DMS114 treated with DMSO at 0.1 percent for 48 hours (cell line): ENCODE results near the gene CLDN3.
"Not testable (repeated sequence)": the region's sequence is repeated elsewhere in the genome, so short reads cannot be mapped to it uniquely, and the experiment has no call there.

Experiments used
- DNase-seq: peaks from one replicate; lab custom pipeline; 2025; ENCODE audit not compliant: unreplicated experiment; lab: John Stamatoyannopoulos, UW

The CLDN3 gene, protein sequence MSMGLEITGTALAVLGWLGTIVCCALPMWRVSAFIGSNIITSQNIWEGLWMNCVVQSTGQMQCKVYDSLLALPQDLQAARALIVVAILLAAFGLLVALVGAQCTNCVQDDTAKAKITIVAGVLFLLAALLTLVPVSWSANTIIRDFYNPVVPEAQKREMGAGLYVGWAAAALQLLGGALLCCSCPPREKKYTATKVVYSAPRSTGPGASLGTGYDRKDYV

DNA sequence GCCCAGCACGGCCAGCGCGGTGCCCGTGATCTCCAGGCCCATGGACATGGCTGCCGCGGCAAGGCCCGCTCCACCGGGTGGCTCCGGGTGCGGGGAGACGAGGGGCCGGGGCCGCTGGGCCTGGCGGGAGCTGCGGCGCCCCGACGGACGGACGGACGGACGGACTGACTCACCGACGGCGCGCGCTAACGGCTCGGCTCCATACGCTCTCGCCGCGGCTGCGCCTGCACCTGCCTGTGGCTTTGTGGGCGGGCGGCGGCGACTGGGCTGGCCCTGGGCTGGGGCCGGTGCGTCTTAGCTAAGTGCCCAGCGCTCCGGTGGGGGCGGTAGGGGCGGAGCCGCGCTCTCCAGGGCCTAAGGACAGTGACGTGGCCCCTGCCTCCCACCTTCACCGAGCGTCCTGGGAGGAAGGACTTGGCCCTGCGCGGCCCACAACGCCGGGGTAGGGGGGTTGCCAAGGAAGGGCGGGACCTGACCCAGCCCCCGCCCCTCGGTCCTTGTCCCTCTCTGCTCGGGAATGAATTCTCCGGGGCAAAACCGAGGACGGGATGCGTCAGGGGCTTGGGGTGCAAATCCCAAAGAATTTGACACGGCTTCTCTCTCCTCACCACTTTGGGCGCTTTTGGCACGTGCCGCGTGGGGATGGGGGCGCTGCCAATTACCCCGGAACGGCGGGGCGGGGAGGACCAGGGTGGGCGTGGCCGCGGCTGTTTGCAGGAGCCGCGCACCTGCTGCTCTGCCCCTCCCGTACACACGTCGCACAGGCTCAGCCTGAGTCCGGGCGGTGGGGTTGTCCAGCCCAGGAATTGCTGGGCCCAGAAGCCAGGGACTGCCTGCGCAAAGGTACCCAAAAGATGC is at the start of gene CLDN3:
Gene CLDN3, minus strand, starts transcription at position 269 of the 858 bp plus-strand sequence. Its CDS starts 221 bp downstream, at position 48.
- peak; percentile 12 for DNase-seq

DNA sequence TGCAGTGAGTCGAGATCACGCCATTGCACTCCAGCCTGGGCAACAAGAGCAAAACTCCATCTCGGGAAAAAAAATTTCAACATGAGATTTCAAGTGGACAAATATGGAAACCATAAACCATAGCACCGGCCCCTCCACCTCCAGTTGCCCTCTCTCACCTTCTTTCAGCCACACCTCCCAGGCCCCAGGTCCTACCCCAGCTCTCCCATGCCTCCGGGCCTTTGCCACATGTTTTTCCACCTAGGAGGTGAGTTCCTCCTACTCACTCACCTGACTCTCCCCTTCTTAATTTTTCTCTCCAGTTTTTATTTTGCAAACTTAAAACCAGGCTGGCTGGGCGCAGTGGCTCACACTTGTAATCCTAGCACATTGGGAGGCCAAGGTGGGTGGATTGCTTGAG is 47.1 kb upstream of the CLDN3 start:
- no peak for DNase-seq

DNA sequence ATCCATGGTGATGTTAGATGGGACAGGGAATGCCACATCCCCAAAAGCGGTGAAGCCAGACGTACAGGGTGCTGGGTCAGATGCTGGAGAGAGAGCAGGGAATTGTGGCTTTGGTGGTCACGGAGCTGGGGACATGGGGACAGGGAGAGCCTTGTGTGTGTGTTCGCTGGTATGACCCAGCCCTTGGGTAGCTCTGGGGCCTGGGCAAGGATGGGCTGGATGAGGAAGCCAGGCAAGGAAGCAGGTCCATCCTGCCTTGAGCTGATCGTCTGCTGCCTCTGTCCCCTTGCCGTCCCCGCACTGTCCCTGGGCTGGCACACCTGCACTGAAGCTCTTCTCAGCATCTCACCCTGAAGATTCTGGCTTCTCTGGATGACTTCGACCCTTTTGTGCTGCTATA is 45.4 kb upstream of the CLDN3 start:
- DNase-seq = no peak

DNA sequence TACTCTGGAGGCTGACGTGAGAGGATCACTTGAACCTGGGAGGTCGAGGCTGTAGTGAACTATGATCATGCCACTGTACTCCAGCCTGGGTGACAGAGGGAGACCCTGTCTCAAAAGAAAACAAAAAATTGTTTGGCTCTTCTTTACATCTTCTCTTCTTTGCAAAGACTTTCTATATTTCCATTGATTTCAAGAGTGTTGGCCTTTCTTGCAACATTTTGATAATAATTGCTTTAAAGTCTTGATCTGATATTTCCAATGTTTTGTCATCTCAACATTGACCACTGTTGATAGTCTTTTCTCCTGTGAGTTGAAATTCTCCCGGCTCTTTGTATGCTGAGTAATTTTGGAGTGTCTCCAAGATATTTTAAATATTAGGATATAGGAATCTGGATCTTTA is 42.9 kb upstream of the CLDN3 start:
- no peak for DNase-seq

DNA sequence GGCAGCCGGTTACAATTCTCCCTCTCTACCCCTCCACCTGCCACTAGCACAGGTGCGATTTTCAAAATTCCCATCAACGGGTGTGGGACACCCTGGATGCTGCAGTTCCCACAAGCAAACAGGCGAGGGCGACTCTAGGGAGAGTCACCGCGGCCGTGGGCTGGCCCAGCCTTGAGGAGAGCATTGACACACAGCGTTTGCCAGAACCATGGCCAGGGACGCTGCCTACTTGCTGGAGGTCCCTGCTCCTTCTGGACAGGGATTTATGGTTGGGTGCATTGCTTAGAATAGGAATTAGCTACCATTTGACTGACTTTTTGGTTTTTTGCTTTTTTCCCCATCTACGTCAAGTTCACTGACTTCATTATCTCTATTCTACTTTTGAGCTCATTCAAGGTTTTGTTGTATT is 41.7 kb upstream of the CLDN3 start:
- DNase-seq = no peak

DNA sequence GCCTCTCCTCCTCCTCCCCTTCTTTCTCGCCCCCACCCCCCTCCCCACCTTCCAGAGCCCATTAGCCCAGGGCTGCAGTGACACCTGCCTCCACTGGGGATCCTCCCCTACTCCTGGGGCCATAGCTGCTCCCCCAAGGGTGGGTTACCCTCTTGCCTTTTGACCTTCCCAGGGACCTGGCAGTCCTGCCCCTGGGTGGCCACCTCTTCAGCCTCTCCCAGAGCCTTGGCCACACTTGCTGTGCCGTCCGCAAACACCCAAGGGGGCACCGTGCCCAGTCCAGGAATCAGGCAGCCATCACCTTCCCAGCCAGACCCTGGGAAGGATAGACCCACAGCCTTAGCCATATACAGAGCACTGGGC is 40.9 kb upstream of the CLDN3 start:
- no peak for DNase-seq

DNA sequence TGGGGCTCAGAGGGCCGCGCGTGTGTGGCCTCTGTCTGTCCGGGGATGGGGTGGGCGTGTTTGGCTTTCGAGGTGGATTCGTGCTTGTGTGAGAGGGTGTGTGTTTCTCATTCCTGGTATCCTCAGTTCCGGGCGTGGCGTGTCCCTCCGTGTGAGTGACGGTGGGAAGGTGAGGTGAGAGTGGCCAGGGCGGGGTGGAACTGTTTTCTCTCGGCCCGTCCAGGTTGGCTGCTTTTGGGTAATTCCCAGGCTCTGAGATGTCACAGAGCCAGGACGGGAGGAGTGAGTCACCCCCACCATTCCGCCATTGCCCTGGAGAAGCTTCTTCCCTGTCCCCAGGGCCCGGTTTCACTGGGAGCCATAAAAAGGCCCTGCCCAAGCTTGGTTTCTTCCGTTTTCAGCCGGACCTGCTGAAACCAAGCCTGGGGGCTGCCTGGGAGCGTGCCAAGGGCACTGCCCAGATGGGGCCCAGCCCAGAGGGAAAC is 39.4 kb upstream of the CLDN3 start:
- no peak for DNase-seq

DNA sequence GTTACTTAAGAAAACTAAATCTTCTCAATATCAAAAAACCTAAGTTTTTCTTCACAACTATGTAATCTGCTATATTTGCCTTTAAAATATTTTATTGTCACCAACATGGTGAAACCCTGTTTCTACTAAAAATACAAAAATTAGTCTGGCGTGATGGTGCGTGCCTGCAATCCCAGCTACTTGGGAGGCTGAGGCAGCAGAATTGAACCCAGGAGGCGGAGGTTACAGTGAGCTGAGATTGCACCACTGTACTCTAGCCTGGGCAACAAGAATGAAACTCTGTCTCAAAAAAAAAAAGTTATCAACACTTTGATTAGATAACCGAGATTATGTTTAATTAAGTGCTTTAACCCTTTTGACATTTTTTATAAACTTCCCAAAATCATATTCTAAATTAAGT is 32.4 kb upstream of the CLDN3 start:
- no peak for DNase-seq

DNA sequence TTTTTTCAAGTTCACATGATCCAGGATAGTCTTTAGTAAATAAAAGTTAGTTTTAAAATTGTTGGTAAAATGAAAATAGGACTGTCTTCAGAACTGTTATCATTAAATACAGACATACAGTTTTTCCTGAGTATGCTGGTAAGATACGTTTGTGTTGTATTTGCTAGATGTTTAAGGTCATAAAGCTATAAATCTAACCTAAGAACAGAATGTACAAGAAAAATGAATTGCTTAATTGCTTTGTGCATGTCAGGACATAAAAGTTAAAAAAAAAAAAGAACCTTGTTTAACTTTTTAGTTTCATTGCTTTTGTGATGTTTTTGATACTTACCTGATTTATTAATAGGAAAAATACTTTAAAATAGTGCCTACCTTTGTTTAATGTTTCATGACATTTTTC is 31.5 kb upstream of the CLDN3 start:
- DNase-seq = no peak

DNA sequence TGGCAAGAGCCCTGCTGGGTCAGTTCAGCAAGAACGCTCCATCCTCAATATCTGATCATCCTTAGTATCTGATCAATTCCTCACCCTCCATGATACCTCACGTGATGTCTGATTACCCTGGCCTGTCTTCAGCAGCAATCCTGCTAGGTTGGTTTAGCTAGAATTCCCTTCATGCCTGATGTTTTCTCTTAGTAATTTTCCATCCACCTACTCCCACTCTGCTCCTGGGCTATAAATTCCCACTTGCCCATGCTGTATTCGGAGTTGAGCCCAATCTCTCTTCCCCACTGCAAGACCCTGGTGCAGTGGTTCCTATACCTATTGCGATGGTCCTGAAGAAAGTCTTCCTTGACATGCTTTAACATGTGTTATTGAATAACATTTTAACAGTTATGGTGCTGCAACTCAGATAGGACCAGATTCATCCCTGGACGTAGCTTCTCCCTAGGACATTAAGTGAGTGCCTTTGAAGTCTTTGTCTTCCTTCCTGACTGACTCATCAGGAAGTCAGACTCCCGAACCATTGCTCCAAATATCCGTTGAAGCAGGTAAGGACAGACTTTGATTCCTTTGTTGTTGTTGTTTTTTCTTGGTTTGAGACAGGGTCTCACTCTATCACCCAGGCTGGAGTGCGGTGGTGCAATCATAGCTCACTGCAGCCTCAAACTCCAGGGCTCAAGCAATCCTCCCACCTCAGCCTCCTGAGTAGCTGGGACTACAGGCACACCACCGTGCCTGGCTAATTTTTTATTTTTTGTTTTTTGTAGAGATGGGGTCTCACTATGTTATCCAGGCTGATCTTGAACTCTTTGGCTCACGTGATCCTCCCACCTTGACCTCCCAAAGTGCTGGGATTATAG is 29.4 kb upstream of the CLDN3 start:
- no peak for DNase-seq

DNA sequence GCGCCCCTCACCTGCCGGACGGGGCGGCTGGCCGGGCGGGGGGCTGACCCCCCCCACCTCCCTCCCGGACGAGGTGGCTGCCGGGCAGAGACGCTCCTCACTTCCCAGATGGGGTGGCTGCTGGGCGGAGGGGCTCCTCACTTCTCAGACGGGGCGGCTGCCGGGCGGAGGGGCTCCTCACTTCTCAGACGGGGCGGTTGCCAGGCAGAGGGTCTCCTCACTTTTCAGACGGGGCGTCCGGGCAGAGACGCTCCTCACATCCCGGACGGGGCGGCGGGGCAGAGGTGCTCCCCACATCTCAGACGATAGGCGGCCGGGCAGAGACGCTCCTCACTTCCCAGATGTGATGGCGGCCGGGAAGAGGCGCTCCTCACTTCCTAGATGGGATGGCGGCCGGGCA is 27.1 kb upstream of the CLDN3 start:
- not testable (repeated sequence) for DNase-seq

DNA sequence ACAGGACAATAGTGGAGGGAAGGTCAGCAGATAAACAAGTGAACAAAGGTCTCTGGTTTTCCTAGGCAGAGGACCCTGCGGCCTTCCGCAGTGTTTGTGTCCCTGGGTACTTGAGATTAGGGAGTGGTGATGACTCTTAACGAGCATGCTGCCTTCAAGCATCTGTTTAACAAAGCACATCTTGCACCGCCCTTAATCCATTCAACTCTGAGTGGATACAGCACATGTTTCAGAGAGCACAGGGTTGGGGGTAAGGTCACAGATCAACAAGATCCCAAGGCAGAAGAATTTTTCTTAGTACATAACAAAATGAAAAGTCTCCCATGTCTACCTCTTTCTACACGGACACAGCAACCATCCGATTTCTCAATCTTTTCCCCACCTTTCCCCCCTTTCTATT is 26.6 kb upstream of the CLDN3 start:
- not testable (repeated sequence) for DNase-seq

DNA sequence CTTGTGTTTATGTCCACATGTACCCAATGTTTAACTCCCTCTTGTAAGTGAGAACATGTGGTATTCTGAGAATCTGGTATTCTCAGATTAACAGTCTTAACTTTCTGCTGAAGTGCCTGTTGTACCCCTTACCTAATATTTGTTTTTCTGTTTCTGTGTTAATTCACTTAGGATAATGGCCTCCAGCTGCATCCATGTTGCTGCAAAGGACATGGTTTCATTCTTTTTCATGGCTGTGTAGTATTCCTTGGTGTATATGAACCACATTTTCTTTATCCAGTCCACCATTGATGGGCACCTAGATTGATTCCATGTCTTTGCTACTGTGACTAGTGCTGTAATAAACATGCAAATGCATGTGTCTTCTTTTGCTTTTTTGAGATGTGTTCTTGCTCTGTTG is 25.1 kb upstream of the CLDN3 start:
- DNase-seq = not testable (repeated sequence)

DNA sequence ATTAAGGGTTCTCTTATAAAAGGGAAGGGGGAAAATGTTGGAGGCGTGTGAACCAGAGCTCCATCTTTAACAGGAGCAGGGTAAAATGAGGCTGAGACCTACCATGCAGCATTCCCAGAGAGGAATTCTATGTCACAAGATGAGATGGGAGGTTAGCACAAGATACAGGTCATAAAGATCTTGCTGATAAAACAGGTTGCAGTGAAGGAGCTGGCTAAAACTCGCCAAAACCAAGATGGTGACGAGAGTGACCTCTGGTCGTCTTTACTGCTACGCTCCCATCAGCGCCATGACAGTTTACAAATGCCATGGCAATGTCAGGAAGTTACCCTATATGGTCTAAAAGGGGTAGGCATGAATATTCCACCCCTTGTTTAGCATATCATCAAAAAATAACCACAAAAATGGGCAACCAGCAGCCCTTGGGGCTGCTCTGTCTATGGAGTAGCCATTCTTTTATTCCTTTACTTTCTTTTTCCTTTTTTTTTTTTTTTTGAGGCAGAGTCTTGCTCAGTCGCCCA is 21.2 kb upstream of the CLDN3 start:
- DNase-seq = not testable (repeated sequence)

DNA sequence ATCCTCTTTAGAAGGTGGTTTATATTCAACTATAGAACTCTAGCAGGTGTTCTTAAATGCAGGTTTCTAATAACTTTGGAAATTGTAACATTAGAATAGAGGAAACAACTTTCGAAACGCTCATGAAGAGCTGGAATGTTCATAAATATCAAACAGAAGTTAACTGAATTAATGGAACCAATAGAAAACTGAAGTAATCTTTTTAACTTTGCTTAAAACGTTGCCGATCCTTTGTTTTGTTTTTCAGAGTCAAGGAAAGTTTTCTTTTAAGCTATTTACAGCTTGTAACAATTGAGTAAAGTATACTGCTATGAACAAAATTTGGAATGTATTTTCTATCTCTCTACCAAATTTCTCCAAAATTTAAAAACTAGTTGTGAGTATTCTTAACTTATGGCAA is 19.0 kb upstream of the CLDN3 start:
- DNase-seq = no peak

DNA sequence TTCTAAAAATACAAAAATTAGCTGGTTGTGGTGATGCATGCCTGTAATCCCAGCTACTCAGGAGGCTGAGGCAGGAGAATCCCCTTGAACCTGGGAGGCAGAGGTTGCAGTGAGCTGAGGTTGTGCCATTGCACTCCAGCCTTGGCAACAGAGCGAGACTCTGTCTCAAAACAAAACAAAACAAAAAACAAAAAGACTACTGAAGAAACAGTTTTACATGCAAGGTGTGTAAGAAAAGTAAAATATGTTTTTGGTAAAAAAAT is 17.6 kb upstream of the CLDN3 start:
- DNase-seq = not testable (repeated sequence)

DNA sequence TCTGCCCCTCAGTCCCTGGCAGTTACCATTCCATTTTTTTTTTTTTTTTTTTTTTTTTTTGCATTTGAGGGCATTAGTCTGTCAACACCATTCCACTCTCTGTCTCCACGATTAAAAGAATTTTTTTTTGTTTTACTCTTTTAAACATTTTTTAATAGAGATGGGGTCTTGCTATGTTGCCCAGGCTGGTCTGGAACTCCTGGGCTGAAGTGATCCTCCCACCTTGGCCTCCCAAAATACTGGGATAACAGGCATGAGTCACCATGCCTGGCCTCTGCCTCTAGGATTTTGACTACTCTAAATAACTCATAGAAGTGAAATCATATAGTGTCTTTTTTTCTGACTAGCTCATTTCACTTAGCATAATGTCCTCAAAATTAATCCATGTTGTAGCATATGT is 16.5 kb upstream of the CLDN3 start:
- DNase-seq = no peak

DNA sequence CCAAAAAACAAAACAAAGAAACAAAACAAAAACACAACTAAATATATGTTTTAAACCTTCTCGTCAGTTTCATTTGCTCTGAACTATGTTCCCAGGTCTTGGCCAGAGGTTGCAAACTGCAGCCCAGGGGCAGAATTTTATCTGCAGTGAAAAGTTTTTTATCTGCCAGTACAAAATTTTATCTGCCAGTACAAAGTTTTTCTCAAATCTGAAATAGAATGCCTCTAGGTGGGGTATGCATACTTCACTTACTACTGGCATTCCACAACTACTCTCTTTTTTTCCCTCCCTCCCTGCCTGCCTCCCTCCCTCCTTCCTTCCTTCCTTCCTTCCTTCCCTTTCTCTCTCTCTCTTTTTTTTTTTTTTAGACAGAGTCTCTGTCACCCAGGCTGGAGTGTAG is 9.4 kb upstream of the CLDN3 start:
- DNase-seq = no peak

DNA sequence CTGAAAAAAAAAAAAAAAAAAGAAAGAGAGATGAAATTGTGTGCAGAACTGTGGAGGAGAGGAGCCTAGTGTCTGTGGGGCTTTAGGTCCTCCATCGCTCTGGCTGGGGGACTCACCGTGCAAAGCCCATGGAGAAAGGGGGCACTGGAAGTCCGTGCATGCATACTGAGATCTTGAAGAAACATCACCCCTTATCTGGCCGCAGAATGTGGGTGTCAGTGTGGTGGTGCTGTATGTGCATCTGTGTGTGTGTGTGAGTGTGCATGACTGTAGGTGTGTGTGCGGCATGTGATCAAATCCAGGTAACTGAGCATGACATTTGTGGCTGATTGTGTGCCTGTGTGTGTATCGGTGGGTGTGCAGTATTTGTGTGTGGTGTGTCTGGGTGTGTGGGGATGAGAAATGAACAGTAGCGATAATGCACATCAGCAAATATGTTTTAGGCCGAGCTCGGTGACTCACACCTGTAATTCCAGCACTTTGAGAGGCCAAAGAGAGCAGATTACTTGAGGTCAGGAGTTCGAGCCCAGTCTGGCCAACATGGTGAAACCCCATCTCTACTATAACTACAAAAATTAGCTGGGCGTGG is 8.8 kb upstream of the CLDN3 start:
- DNase-seq = no peak

DNA sequence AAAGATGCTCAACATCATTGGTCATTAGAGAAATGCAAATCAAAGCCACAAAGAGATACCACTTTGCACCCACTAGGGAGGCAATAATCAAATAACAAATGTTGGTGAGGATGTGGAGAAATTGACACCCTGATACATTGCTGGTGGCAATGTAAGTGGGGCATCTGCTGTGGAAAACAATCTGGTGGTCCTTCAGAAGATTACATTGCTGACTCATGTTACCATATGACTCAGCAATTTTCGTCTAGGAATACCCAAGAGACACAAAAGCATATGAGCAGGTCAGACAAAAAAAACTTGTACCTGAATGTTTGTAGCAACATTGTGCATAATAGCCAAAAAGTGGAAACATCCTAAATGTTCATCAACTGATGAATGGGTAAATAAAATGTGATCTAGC is 4.9 kb upstream of the CLDN3 start:
- no peak for DNase-seq
